CD4-positive, CD25-positive, alpha-beta regulatory T cell (primary cell): ENCODE results near the gene UGT1A9. TPM values are rescaled to one million over a fixed set of nuclear protein-coding genes. Genes with fewer than 3 reads are reported as not detected.

Source experiments
- ATAC-seq, 2 donors: fragments of 150-1000 bp; cut with Tn5 transposase; one replicate each; pipeline ENCODE4 v1.10.0; 2021; ENCODE audit warnings: low read depth in 2 of 2, moderate number of reproducible peaks in 2 of 2, moderate library complexity in 1 of 2
- DNase-seq, 3 donors: peaks; one replicate each; pipeline versions ENCODE4 v3.0.0 to v3.0.0-alpha.2; 2012 to 2022; ENCODE audit warnings: mixed read lengths in 1 of 3
- H3K27ac ChIP-seq: one replicate; pipeline ENCODE4 v1.7.0; 2013; ENCODE audit warnings: mild to moderate bottlenecking, low read length; ENCODE audit not compliant: insufficient read depth, poor library complexity, severe bottlenecking
- H3K27me3 ChIP-seq: one replicate; pipeline ENCODE4 v1.7.0; 2013; ENCODE audit warnings: low read length; ENCODE audit not compliant: control insufficient read depth, insufficient read depth
- H3K36me3 ChIP-seq: one replicate; pipeline ENCODE4 v1.7.0; 2013; ENCODE audit warnings: mild to moderate bottlenecking, low read length, moderate library complexity; ENCODE audit not compliant: control insufficient read depth, insufficient read depth
- H3K4me1 ChIP-seq: 2 replicates; pipeline ENCODE4 v1.7.0; 2013; ENCODE audit warnings: mild to moderate bottlenecking, low read length; ENCODE audit not compliant: insufficient read depth, control insufficient read depth, poor library complexity, severe bottlenecking
- H3K4me3 ChIP-seq: one replicate; pipeline ENCODE4 v1.7.0; 2013; ENCODE audit warnings: low read depth, mild to moderate bottlenecking, low read length, moderate library complexity
- H3K9me3 ChIP-seq, 2 experiments: 1 replicate in 1 of 2; 2 replicates in 1 of 2; pipeline ENCODE4 v1.7.0; 2013; ENCODE audit warnings: low read length in 2 of 2, mild to moderate bottlenecking in 1 of 2, moderate library complexity in 1 of 2; ENCODE audit not compliant: control insufficient read depth in 2 of 2
- H3K27ac Mint-ChIP-seq, 3 donors: one replicate each; pipeline ENCODE4 v1.8.0; 2020 to 2022; ENCODE audit warnings: mild to moderate bottlenecking in 3 of 3, mixed read lengths in 3 of 3, moderate library complexity in 2 of 3
- H3K27me3 Mint-ChIP-seq: one replicate; pipeline ENCODE4 v1.8.0; 2022; ENCODE audit warnings: mild to moderate bottlenecking, mixed read lengths
- H3K36me3 Mint-ChIP-seq: one replicate; pipeline ENCODE4 v1.8.0; 2020; ENCODE audit warnings: mixed read lengths
- H3K4me1 Mint-ChIP-seq, 4 donors: one replicate each; pipeline ENCODE4 v1.8.0; 2020 to 2022; ENCODE audit warnings: mixed read lengths in 4 of 4, mild to moderate bottlenecking in 1 of 4
- H3K4me3 Mint-ChIP-seq, 4 donors: one replicate each; pipeline ENCODE4 v1.8.0; 2020 to 2022; ENCODE audit warnings: mild to moderate bottlenecking in 4 of 4, mixed read lengths in 4 of 4, moderate library complexity in 3 of 4
- H3K9me3 Mint-ChIP-seq, 7 donors: one replicate each; pipeline ENCODE4 v1.8.0; 2020 to 2022; ENCODE audit warnings: mixed read lengths in 7 of 7, mild to moderate bottlenecking in 3 of 7, moderate library complexity in 2 of 7
- polyA plus RNA-seq, 4 donors: library from polyadenylated mRNA; unstranded; fragments of 300-500 nt; fragmentation: Illumina TruSeq; gene quantifications; one replicate each; pipeline ENCODE4 v1.2.3, GENCODE V29; 2021
- total RNA-seq: library from RNA; stranded (reverse); gene quantifications from one replicate; pipeline ENCODE4 v1.2.3, GENCODE V29; 2022

UGT1A9 gene
- total and polyA plus RNA-seq, 5 donors from 2014 or later: not detected

DNA sequence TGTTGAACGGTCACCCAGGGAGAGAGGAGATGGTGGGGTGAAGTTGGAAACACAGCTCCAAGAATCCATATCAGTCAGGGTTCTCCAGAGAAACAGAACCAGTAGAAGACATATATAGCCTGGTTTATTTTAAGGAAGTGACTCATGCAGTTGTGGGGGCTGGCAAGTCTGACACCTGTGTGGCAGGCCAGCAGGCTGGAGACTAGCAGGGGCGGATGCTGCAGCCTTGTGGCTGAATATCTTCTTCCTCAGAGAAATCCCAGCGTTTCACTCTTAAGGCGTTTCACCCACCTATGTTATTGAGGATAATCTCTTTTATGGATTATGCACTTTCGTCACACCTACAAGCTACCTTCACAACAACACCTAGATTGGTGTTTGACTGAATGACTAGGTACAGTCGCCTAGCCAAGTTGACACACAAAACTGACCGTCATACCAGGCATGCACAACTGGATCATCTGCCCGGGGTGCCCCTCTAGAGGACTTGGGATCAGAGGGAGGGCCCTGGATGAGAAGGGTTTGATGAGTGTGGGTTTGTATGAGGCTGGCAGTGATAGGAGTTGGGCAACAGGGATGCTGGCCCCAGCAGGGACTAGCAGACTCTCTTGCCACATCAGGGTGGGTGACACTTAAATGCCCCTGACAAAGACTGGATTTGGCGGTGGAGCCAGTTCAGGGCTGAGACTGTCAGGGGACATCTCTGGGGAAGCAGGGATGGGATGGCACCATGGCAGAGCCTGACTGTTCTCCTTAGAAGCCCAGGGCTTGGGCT lies 129.8 kb downstream of the UGT1A9 start:
- DNase-seq: no peak
- Mint-ChIP-seq H3K36me3 (no peaks in the 10 kb centered on the region), H3K4me3 (no peak overlapping the region), H3K4me1 (no peaks in the 10 kb centered on the region), H3K9me3 (peaks cover 0 to 4% (median 0%) of the 10 kb centered on the region in 7 donors), H3K27ac (peak overlapping the region in 1 of 3 donors; percentile 56), H3K27me3 (peaks cover 16% of the 10 kb centered on the region)
- Histone ChIP-seq H3K36me3 (no peaks in the 10 kb centered on the region), H3K9me3 (no peaks in the 10 kb centered on the region), H3K4me3 (no peak overlapping the region), H3K27me3 (peaks cover 3% of the 10 kb centered on the region), H3K4me1 (no peaks in the 10 kb centered on the region), H3K27ac (no peak overlapping the region)
- no peak for ATAC-seq

DNA sequence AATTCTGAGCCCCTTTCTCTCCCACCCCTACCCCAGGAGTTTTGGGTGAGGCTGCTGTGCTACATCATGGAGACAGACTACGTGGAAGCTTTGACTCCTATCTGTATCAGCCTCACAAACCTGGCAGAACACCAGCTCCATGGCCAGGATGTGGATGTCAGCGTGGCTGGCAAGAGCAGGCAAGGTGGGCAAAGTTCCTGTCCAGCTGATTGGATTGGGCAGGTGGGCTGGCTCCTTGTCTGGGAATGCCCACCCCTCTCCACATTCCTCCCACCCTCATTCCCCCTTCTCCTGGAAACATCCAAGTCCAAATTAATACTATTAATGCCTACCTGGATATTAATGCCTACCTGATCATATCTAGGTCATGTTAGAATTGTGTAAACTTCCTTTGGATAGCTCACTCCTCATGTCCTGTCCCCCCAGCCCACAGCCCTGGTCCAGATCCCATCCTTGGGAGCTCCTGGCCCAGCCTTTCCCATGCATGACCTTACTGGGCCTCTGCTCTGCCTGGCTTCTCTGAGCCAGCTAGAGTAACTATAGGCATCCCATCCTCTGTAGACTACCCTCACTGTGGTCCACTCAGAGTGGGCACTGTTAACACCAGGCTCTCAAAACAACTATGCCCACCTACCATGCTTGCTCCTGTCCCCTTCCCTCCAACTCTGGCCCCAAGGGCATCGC lies 130.6 kb downstream of the UGT1A9 start:
- H3K27ac ChIP-seq: no peak overlapping the region
- H3K4me3 Mint-ChIP-seq: no peak overlapping the region
- no peaks in the 10 kb centered on the region for H3K9me3 ChIP-seq
- H3K27me3 Mint-ChIP-seq: peaks cover 11% of the 10 kb centered on the region
- H3K36me3 Mint-ChIP-seq: no peaks in the 10 kb centered on the region
- no peak overlapping the region for H3K4me3 ChIP-seq
- peaks cover 3% of the 10 kb centered on the region for H3K27me3 ChIP-seq
- H3K4me1 ChIP-seq: no peaks in the 10 kb centered on the region
- no peaks in the 10 kb centered on the region for H3K36me3 ChIP-seq
- DNase-seq (no peak), ATAC-seq (no peak)
- no peaks in the 10 kb centered on the region for H3K4me1 Mint-ChIP-seq
- H3K9me3 Mint-ChIP-seq: peaks cover 0 to 4% (median 0%) of the 10 kb centered on the region in 7 donors
- H3K27ac Mint-ChIP-seq: no peak overlapping the region

DNA sequence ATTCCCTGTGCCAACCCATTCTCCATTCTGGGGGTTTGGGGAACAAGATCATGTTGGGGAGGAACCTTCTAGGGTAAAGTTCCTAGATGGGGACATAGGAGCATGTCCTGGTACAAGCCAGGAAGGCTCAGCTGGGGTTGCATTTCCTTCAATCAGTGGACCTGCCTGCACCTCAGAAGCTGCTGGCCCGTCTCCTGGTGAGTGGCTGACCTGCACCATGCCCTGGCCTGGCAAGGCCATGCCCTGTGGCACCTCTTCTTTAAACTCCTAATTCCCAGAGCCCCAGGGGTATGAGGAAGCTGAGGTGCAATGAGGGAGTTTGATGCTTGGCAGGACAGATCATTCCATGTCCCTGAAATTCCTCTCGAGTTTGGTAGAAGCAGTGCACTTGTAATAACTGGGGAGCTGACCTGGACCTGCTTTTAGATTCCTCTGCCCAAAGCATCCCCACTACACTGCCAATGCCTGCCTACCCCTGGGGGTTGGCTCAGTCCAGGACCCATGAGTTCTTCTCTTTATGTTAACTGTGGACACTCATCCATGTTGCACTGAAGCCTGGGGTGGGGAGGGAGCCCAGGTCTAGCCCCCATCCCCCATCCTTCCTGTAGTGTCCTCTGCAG lies 131.7 kb downstream of the UGT1A9 start:
- no peak overlapping the region for H3K4me3 Mint-ChIP-seq

DNA sequence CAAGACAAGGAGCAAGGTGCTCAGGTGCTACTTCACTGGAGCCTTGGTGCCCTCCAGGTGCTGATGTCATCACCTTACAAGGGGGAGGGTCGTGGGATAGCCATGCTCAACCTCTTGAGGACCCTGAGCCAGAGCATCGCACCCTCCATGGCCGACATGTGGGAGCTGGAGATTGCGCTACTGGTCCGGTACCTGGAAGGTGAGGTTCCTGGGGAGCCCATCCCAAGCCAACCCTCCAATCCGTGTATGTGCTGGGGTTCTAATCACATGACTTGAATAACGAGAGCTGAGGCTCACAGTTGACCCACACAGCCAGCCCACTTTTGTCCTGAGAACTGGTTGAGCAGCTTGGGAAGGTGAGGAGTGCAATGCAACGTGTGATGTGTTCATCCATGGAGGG lies 132.3 kb downstream of the UGT1A9 start:
- Mint-ChIP-seq H3K9me3 (peaks cover 0 to 4% (median 0%) of the 10 kb centered on the region in 7 donors), H3K27ac (no peak overlapping the region), H3K4me1 (no peaks in the 10 kb centered on the region), H3K27me3 (peaks cover 13% of the 10 kb centered on the region), H3K36me3 (no peaks in the 10 kb centered on the region), H3K4me3 (no peak overlapping the region)
- Histone ChIP-seq H3K9me3 (no peaks in the 10 kb centered on the region), H3K36me3 (no peaks in the 10 kb centered on the region), H3K4me1 (no peaks in the 10 kb centered on the region), H3K4me3 (no peak overlapping the region), H3K27ac (no peak overlapping the region), H3K27me3 (peaks cover 3% of the 10 kb centered on the region)
- no peak for DNase-seq
- no peak for ATAC-seq

More for the DNA sequence above, 131.7 kb downstream of the UGT1A9 start:
- no peak for ATAC-seq
- Histone ChIP-seq H3K36me3 (no peaks in the 10 kb centered on the region), H3K4me3 (no peak overlapping the region), H3K4me1 (no peaks in the 10 kb centered on the region), H3K9me3 (no peaks in the 10 kb centered on the region), H3K27me3 (peaks cover 3% of the 10 kb centered on the region), H3K27ac (no peak overlapping the region)
- no peaks in the 10 kb centered on the region for H3K36me3 Mint-ChIP-seq
- no peak overlapping the region for H3K27ac Mint-ChIP-seq
- DNase-seq: no peak
- peaks cover 11% of the 10 kb centered on the region for H3K27me3 Mint-ChIP-seq
- H3K9me3 Mint-ChIP-seq: peaks cover 0 to 4% (median 0%) of the 10 kb centered on the region in 7 donors
- H3K4me1 Mint-ChIP-seq: no peaks in the 10 kb centered on the region

DNA sequence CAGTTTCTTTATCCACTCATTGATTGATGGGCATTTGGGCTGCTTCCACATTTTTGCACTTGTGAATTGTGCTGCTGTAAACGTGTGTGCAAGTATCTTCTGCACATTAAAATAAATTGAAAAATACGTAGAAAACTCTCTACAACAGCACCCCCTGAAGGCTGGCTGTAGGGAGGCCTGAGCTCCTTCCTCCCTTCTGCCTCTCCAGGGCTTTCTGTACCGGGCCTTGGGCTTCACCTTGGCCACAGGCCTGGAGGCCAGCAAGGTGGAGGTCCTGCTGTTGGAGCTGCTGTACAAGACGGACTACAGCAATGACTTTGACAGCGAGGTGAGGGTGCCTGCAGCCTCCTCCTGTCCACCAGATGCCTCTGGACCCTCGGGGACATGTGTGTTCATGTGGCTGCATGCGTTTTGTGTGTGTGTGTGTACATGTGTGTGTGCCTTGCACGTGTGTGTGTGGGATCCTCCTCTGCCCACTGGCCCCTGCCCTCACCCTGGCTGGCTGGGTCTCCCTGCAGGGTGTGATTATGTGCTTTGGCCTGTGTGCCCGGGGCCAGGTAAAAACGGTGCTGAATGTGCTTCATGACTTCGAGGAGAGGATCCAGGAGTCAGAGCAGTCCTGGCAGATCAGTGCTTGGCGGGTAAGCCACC lies 135.6 kb downstream of the UGT1A9 start:
- peaks cover 0 to 1% (median 0%) of the 10 kb centered on the region in 7 donors for H3K9me3 Mint-ChIP-seq
- Histone ChIP-seq H3K27me3 (peaks cover 3% of the 10 kb centered on the region), H3K36me3 (no peaks in the 10 kb centered on the region), H3K9me3 (no peaks in the 10 kb centered on the region), H3K4me1 (no peaks in the 10 kb centered on the region), H3K27ac (no peak overlapping the region), H3K4me3 (no peak overlapping the region)
- ATAC-seq: no peak
- H3K4me3 Mint-ChIP-seq: no peak overlapping the region
- peaks cover 19% of the 10 kb centered on the region for H3K27me3 Mint-ChIP-seq
- no peak overlapping the region for H3K27ac Mint-ChIP-seq
- H3K36me3 Mint-ChIP-seq: no peaks in the 10 kb centered on the region
- H3K4me1 Mint-ChIP-seq: no peaks in the 10 kb centered on the region
- DNase-seq: no peak

DNA sequence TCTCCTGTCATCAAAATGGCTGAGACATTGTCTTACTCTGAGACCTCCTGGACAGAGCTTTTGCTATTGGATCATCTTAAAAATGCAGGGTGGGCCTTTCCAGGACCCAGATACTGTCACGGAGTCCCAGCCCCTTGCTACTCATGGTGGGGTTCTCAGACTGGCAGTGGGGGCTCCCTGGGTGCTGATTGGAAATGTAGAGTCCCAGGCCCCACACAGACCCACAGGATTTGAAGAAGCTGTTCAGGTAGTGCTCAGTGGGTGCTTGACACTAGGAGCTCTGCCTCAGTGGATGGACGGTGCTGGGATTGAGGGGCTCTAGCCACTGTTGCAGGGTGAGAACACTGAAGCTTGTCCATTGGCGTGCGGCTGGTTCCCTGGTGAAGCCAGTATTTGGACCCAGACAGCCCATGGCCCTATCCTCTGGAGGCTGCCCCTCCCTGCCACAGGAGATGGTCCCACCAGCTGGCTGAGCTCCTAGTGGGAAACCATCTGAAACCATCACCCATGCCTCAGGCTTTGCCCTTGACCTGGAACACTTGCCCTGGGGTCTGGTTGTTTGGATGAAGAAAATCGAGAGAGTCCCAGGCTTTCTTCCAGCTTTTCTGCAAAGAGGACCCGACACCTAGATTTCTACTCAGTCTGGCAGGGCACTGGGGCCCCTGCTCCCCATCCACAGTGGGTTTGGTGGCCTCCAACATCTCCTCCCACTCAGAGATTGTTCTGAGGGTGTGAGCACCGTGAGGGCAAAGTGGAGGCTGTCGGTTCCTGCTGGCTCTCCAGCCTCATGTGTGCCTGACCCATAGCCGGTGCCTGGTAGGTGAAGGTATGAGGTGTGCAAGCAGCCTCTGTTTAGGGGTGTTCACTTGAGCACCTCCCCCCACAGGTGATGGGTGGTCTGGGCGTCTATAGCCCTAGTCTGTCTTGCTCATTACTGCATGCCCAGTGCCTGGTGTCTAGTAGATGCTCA lies 136.6 kb downstream of the UGT1A9 start:
- no peaks in the 10 kb centered on the region for H3K4me1 ChIP-seq
- no peaks in the 10 kb centered on the region for H3K9me3 Mint-ChIP-seq
- H3K9me3 ChIP-seq: no peaks in the 10 kb centered on the region
- H3K27ac ChIP-seq: no peak overlapping the region
- no peaks in the 10 kb centered on the region for H3K36me3 ChIP-seq
- H3K27me3 Mint-ChIP-seq: peaks cover 23% of the 10 kb centered on the region
- no peak overlapping the region for H3K4me3 ChIP-seq
- H3K4me3 Mint-ChIP-seq: no peak overlapping the region
- H3K36me3 Mint-ChIP-seq: no peaks in the 10 kb centered on the region
- H3K4me1 Mint-ChIP-seq: no peaks in the 10 kb centered on the region
- H3K27ac Mint-ChIP-seq: no peak overlapping the region
- DNase-seq (no peak), ATAC-seq (no peak)
- peaks cover 3% of the 10 kb centered on the region for H3K27me3 ChIP-seq

DNA sequence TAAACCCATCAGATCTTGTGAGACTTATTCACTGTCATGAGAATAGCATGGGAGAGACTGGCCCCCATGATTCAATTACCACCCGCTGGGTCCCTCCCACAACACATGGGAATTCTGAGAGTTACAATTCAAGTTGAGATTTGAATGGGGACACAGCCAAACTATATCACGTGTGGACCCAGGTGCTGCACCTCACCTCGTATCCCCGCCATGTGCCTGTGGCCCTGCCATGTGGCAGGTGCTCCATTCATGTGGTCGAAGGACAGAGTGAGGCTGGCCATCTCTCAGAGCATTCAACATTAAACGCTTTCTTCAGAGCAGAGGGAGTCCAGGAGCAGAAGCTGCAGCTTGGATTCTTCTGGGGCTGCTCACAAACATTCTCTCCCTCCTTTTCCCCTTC lies 138.7 kb downstream of the UGT1A9 start:
- DNase-seq (no peak), ATAC-seq (no peak)
- Histone ChIP-seq H3K27me3 (no peaks in the 10 kb centered on the region), H3K9me3 (no peaks in the 10 kb centered on the region), H3K4me1 (no peaks in the 10 kb centered on the region), H3K4me3 (no peak overlapping the region), H3K36me3 (no peaks in the 10 kb centered on the region), H3K27ac (no peak overlapping the region)
- no peak overlapping the region for H3K27ac Mint-ChIP-seq
- H3K4me1 Mint-ChIP-seq: no peaks in the 10 kb centered on the region
- no peaks in the 10 kb centered on the region for H3K36me3 Mint-ChIP-seq
- H3K27me3 Mint-ChIP-seq: peaks cover 35% of the 10 kb centered on the region
- H3K9me3 Mint-ChIP-seq: no peaks in the 10 kb centered on the region
- H3K4me3 Mint-ChIP-seq: no peak overlapping the region
